Neural progenitor cell (in vitro differentiated cells): ENCODE measurements around the gene CCDC81. TPM values are rescaled to one million over a fixed set of nuclear protein-coding genes. Genes with fewer than 3 reads are reported as not detected.

Experiments used
- DNase-seq: peaks from one replicate; pipeline ENCODE4 v3.0.0-alpha.2; 2016; ENCODE audit warnings: low spot score
- H2AFZ ChIP-seq: fragments of 200-600 bp; sonication (generic); replicated peaks from 2 replicates; pipeline ENCODE4 v1.6.1; 2016; ENCODE audit warnings: antibody characterized with exemption
- H3F3A ChIP-seq: fragments of 200-600 bp; sonication (generic); 2 replicates; pipeline ENCODE4 v1.6.1; 2016; ENCODE audit warnings: antibody characterized with exemption, low read depth
- H3K27ac ChIP-seq: fragments of 200-600 bp; sonication (generic); 2 replicates; pipeline ENCODE4 v1.5.1; 2016; ENCODE audit warnings: mild to moderate bottlenecking
- H3K27me3 ChIP-seq: fragments of 200-600 bp; sonication (generic); 2 replicates; pipeline ENCODE4 v1.6.1; 2016; ENCODE audit warnings: mild to moderate bottlenecking, moderate library complexity
- H3K36me3 ChIP-seq: fragments of 200-600 bp; sonication (generic); 2 replicates; pipeline ENCODE4 v1.5.1; 2016
- H3K4me1 ChIP-seq: fragments of 200-600 bp; sonication (generic); 2 replicates; pipeline ENCODE4 v1.6.1; 2016; ENCODE audit warnings: mixed run types
- H3K4me2 ChIP-seq: fragments of 200-600 bp; sonication (generic); 2 replicates; pipeline ENCODE4 v1.6.1; 2016
- H3K4me3 ChIP-seq: fragments of 200-600 bp; sonication (generic); 2 replicates; pipeline ENCODE4 v1.5.1; 2016
- H3K79me2 ChIP-seq: fragments of 200-600 bp; sonication (generic); 2 replicates; pipeline ENCODE4 v1.6.1; 2016; ENCODE audit warnings: low read depth
- H3K9ac ChIP-seq: fragments of 200-600 bp; sonication (generic); 2 replicates; pipeline ENCODE4 v1.6.1; 2016
- H3K9me3 ChIP-seq: fragments of 200-600 bp; sonication (generic); 2 replicates; pipeline ENCODE4 v1.5.1; 2016; ENCODE audit warnings: low read depth
- H4K20me1 ChIP-seq: fragments of 200-600 bp; sonication (generic); 2 replicates; pipeline ENCODE4 v1.6.1; 2016; ENCODE audit warnings: low read depth
- H3K27ac Mint-ChIP-seq: 3 replicates; pipeline ENCODE4 v1.8.0; 2021; ENCODE audit warnings: mixed read lengths
- H3K27me3 Mint-ChIP-seq: 2 replicates; pipeline ENCODE4 v1.8.0; 2022; ENCODE audit warnings: low read depth, mild to moderate bottlenecking, inconsistent platforms, moderate library complexity, mixed read lengths; ENCODE audit not compliant: insufficient read depth
- H3K36me3 Mint-ChIP-seq: 3 replicates; pipeline ENCODE4 v1.8.0; 2021; ENCODE audit warnings: mixed read lengths
- H3K4me1 Mint-ChIP-seq: 3 replicates; pipeline ENCODE4 v1.8.0; 2021; ENCODE audit warnings: mixed read lengths
- H3K4me3 Mint-ChIP-seq: 3 replicates; pipeline ENCODE4 v1.8.0; 2021; ENCODE audit warnings: mild to moderate bottlenecking, moderate library complexity, mixed read lengths
- H3K9me3 Mint-ChIP-seq: 3 replicates; pipeline ENCODE4 v1.8.0; 2020; ENCODE audit warnings: mixed read lengths
- CTCF ChIP-seq: fragments of 200-600 bp; sonication (generic); IDR thresholded peaks from 2 replicates; pipeline ENCODE4 v1.5.1; 2017; ENCODE audit warnings: antibody characterized with exemption, mild to moderate bottlenecking
- EZH2 ChIP-seq: fragments of 200-600 bp; sonication (generic); IDR thresholded peaks from 2 replicates; pipeline ENCODE4 v1.6.1; 2017; ENCODE audit warnings: antibody characterized with exemption, mild to moderate bottlenecking, moderate library complexity
- EZH2phosphoT487 ChIP-seq: fragments of 200-600 bp; sonication (generic); IDR thresholded peaks from 2 replicates; pipeline ENCODE4 v1.6.1; 2017; ENCODE audit warnings: antibody characterized with exemption
- total RNA-seq: library from RNA; depleted of rRNA; stranded (reverse); fragments of >200 nt; gene quantifications from 2 replicates; pipeline ENCODE4 v1.2.3, GENCODE V29; 2015; ENCODE audit warnings: low replicate concordance

The CCDC81 gene
- total RNA-seq, 1 donor from 2014 or later: 1.0 TPM

- no peak for DNase-seq
- Mint-ChIP-seq H3K27me3 (no peaks in the 10 kb centered on the region), H3K4me1 (no peaks in the 10 kb centered on the region), H3K36me3 (peaks cover 3% of the 10 kb centered on the region), H3K9me3 (no peaks in the 10 kb centered on the region), H3K4me3 (no peak overlapping the region), H3K27ac (no peak overlapping the region)
- peaks cover 3% of the 10 kb centered on the region for H3K4me1 ChIP-seq
- H3K27me3 ChIP-seq: no peaks in the 10 kb centered on the region
- H3K79me2 ChIP-seq: no peaks in the 10 kb centered on the region
- H3K27ac ChIP-seq: no peak overlapping the region
- no peak overlapping the region for H3K9ac ChIP-seq
- TF ChIP-seq EZH2phosphoT487: no peak
- H4K20me1 ChIP-seq: no peaks in the 10 kb centered on the region
- H3K36me3 ChIP-seq: no peaks in the 10 kb centered on the region
- no peak overlapping the region for H3K4me2 ChIP-seq
- no peak overlapping the region for H3K4me3 ChIP-seq
- H2AFZ ChIP-seq: no peak overlapping the region
- no peaks in the 10 kb centered on the region for H3K9me3 ChIP-seq
- no peaks in the 10 kb centered on the region for H3F3A ChIP-seq
These were observed 43.4 kb downstream of the CCDC81 start for GRCh38 chr11:86418106-86418505.

DNA sequence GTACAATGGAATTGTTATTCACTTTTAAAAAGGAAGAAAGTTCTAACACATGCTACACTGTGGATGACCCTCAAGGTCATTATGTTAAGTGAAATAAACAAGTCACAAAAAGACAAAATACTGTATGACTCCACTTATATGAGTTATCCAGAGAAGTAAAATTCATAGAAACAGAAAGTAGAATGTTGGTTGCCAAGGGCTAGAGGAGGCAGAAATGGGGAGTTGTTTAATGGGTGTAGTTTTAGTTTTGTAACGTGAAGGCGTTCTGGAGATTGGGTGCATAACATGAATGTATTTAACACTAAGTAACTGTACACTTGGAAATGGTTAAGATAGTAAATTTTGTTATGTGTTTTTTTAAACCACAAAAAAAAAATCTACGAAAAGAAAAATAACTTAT, 43.8 kb downstream of the CCDC81 start:
- Mint-ChIP-seq H3K4me1 (no peaks in the 10 kb centered on the region), H3K36me3 (peaks cover 3% of the 10 kb centered on the region), H3K4me3 (no peak overlapping the region), H3K27me3 (no peaks in the 10 kb centered on the region), H3K27ac (no peak overlapping the region), H3K9me3 (no peaks in the 10 kb centered on the region)
- DNase-seq: no peak
- Histone ChIP-seq H3K4me3 (no peak overlapping the region), H3K36me3 (no peaks in the 10 kb centered on the region), H3F3A (no peaks in the 10 kb centered on the region), H3K79me2 (no peaks in the 10 kb centered on the region), H3K4me1 (peaks cover 6% of the 10 kb centered on the region), H3K27ac (no peak overlapping the region), H3K4me2 (no peak overlapping the region), H3K9me3 (no peaks in the 10 kb centered on the region), H3K27me3 (no peaks in the 10 kb centered on the region), H3K9ac (no peak overlapping the region), H2AFZ (no peak overlapping the region), H4K20me1 (no peaks in the 10 kb centered on the region)
- TF ChIP-seq EZH2phosphoT487: no peak
- TF ChIP-seq CTCF: no peak
- TF ChIP-seq EZH2: no peak

GRCh38 chr11:86418917-86419316, 44.2 kb downstream of the CCDC81 start:
- no peak overlapping the region for H3K27ac Mint-ChIP-seq
- H3K36me3 Mint-ChIP-seq: peaks cover 3% of the 10 kb centered on the region
- H3K27ac ChIP-seq: no peak overlapping the region
- H3K9me3 ChIP-seq: no peaks in the 10 kb centered on the region
- no peaks in the 10 kb centered on the region for H3K27me3 Mint-ChIP-seq
- H3F3A ChIP-seq: no peaks in the 10 kb centered on the region
- no peak overlapping the region for H2AFZ ChIP-seq
- H3K4me3 Mint-ChIP-seq: no peak overlapping the region
- TF ChIP-seq CTCF: peak; percentile 38
- TF ChIP-seq EZH2phosphoT487: no peak
- TF ChIP-seq EZH2: no peak
- no peaks in the 10 kb centered on the region for H4K20me1 ChIP-seq
- H3K36me3 ChIP-seq: no peaks in the 10 kb centered on the region
- H3K79me2 ChIP-seq: no peaks in the 10 kb centered on the region
- no peaks in the 10 kb centered on the region for H3K4me1 Mint-ChIP-seq
- no peak overlapping the region for H3K4me2 ChIP-seq
- H3K4me1 ChIP-seq: peaks cover 7% of the 10 kb centered on the region
- no peaks in the 10 kb centered on the region for H3K27me3 ChIP-seq
- no peak overlapping the region for H3K4me3 ChIP-seq
- no peaks in the 10 kb centered on the region for H3K9me3 Mint-ChIP-seq
- H3K9ac ChIP-seq: no peak overlapping the region
- DNase-seq: peak; percentile 29

GRCh38 chr11:86421946-86422345, 47.3 kb downstream of the CCDC81 start:
- Histone ChIP-seq H3K4me3 (no peak overlapping the region), H3K36me3 (peaks cover 4% of the 10 kb centered on the region), H3K4me1 (peaks cover 7% of the 10 kb centered on the region), H3K9ac (no peak overlapping the region), H3K4me2 (no peak overlapping the region), H3K27ac (no peak overlapping the region), H3K27me3 (no peaks in the 10 kb centered on the region), H3F3A (no peaks in the 10 kb centered on the region), H3K9me3 (no peaks in the 10 kb centered on the region), H3K79me2 (no peaks in the 10 kb centered on the region), H2AFZ (no peak overlapping the region), H4K20me1 (no peaks in the 10 kb centered on the region)
- Mint-ChIP-seq H3K27me3 (no peaks in the 10 kb centered on the region), H3K36me3 (peaks cover 3% of the 10 kb centered on the region), H3K9me3 (peaks cover 4% of the 10 kb centered on the region), H3K27ac (no peak overlapping the region), H3K4me3 (no peak overlapping the region), H3K4me1 (no peaks in the 10 kb centered on the region)
- TF ChIP-seq EZH2 (no peak), EZH2phosphoT487 (no peak), CTCF (no peak)
- no peak for DNase-seq
